ENCODE results near the gene MCF2L.
A peak's percentile ranks its signal among the peaks of the same experiment; 100 is the strongest.
"Not testable (repeated sequence)": the region's sequence is repeated elsewhere in the genome, so short reads cannot be mapped to it uniquely, and the experiment has no call there.

MCF2L gene

DNA sequence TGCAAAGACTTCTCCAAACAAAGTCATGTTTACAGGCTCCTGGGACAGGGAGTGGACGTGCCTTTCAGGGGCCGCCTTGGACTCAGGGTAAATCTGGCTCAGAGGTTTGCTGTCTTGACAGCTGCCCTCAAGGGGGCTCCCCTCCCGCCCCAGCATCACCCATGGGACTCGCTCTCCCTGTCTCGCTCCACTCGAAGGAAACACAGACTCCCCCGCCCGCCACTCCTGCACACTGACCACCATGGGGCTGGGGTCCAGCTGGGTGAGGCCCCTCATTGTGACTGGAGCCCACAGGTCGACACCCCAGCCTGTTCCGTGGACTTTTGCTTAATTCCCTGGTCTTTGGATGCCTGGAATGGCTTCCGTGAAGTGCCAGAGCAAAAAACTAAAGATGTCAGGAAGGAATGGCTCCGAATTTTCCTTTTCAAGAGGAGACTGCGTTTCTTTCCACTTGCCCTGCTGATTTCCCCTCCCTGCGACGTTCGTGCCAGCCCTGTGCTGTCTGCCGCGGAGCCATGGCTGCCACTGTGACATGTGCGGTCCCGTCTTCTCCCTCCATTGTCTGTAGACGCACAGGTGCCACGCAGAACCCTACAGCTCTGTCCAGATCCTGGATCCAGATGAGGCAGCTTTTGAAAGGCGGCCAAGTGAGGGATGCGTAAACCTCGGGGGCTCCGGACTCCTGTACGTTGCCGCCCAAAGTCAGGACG lies 48.6 kb downstream of the MCF2L start:
- no peak for DNase-seq

DNA sequence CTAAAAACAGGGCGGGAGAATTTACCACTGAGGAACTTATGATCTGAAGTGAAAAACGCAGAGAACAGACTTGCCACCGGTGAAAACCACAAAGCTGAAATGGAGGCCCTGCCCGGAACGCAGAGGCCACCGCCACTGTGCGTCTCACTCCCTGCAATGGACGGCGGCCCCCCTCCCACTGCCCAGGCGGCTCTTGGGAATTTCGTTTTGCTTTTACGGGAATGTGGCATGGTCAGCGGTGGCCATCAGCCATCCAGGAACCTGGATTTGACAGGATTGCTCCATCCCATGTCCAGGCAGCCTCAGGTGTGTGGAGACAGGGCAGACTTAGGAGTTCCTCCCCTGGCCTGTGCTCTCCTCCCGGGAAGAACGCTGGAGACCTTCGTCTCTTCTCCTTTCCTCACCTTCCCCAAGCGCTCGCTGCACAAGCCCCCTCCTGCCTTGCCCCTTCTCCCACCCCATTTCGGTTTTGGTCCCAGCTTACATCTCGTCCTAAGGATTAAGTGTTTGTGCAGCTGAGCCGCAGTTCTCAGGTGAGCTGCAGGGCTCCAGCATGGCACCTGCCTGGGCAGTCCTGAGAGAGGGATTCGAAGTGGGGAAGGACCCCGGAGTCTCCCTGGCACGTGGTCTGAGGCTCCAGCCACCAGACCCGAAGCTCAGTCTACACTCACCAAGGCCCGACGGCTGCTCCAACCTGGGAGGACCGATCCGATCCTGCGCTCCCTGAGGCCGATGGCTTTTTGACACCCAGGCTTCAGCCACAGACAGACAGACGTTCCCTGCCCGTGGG lies 49.9 kb downstream of the MCF2L start:
- no peak for DNase-seq

DNA sequence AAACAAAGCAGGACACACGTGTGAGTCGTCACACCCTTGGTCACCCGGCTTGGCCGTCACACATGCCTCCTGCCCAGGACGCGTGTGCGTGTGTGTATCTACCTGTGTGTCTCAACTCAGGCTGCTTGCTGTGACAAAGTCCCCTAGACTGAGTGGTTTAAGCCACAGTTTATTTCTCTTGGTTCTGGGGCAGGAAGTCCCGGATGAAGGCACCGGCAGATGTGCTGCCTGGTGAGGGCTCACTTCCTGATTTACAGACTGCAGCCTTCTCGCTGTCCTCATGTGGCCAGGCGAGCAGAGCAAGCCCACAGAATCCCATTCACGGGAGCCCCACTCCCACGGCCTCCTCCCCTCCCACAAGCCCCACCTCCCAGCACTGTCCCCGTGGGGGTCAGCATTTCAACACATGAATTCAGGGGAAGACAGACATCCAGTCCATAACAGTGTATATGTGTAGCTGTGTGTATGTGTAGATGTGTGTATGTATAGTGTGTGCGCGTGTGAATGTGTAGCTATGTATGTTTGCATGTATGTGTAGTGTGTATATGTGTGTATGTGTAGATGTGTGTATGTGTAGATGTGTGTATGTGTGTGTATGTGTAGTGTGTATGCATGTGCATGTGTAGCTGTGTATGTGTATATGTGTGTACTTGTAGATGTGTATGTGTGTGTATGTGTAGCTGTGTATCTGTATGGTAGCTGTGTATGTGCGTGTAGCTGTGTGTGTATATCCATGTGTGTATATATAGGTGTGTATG lies 51.5 kb downstream of the MCF2L start:
- no peak for DNase-seq

DNA sequence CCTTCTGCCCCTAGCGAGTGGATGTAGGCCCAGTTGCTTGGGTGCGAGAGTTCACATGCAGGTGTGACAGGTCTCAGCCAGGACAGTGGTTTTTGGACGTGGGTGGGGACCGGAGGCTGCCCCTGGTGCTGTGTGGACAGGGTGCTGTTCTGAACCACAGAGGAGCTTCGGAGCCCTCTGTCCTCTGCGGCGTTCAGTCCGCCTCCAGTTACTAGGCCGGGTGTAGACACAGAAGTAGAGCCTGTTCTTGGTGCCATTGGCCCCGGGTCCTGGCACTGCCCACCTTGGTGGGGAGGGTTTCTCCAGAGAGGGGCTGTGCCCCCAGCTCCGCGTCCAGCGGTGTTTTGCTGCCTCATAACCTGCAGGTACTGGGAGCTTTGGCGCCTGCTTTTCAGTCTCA lies 52.4 kb downstream of the MCF2L start:
- no peak for DNase-seq

DNA sequence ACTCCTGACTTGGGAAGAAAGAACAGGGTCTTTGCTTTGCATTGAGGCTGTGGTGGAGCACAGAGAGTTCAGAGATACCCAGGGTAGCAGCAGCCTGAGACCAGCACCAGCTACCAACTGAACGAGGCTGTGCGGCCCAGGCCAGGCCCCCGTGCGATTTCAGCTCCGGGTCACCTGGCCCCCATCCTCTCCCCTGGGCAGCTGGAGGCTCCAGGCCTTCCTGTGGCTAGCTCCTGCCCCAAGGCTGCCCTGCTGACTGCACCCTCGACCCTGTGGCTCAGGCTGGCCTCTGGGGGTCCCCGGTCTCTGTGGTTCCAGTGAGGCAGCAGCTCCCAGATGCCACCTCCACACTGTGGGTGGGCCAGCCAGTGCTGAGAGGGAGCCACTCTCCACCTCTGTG lies 52.8 kb downstream of the MCF2L start:
- DNase-seq, result no peak

DNA sequence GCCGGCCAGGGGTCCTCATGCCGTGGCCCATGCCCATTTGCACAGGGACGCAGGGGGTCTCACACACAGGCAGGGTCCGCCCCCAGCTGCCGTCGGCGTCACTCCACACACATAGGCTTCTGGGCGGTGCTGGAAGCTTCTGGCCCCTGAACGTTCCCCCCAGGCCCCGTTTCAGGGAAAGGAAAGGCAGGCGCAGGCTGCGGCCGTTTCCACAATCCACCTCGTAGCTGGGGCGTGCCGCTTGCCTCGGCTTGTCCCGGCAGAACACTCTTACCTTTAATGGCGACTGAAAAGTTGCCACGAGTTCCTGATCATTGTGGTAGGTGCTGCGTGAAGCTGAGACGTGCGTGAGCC lies 53.4 kb downstream of the MCF2L start:
- DNase-seq, result no peak

DNA sequence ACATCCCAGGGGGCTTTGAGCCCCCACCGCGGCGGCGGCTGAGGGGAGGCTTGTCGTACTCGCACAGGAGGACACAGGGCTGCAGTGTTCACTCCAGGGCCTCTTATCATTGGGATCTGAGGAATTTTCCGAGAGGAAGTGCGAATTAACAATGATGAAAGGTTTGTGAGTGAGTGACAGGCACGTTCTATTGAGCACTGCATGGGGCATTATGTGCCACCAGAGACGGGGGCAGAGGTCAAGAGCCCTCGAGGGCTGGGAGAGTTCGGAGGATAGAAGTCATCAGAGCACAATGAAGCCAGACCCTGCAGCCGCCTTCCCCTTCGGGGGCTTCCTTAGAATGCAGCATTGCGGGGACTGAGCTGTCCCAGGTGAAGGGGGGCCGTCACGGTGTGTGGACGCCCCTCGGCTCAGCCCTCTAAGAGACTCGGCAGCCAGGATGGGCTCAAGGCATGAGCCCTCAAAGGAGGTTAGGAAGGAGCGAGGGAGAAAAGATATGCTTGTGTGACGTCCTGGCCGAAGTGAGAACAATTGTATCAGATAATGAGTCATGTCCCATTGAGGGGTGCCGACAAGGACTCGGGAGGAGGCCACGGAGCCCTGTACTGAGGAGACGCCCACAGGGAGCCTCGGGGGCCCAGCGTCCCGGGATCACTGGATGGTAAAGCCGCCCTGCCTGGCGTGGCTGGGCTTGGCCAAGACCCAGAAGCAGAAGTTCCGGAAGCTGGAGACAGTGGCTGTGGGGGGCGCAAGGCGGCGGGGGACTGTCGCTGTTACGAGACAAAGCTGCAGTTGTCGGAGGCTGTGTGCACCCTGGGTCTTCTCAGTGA lies 53.9 kb downstream of the MCF2L start:
- no peak for DNase-seq

DNA sequence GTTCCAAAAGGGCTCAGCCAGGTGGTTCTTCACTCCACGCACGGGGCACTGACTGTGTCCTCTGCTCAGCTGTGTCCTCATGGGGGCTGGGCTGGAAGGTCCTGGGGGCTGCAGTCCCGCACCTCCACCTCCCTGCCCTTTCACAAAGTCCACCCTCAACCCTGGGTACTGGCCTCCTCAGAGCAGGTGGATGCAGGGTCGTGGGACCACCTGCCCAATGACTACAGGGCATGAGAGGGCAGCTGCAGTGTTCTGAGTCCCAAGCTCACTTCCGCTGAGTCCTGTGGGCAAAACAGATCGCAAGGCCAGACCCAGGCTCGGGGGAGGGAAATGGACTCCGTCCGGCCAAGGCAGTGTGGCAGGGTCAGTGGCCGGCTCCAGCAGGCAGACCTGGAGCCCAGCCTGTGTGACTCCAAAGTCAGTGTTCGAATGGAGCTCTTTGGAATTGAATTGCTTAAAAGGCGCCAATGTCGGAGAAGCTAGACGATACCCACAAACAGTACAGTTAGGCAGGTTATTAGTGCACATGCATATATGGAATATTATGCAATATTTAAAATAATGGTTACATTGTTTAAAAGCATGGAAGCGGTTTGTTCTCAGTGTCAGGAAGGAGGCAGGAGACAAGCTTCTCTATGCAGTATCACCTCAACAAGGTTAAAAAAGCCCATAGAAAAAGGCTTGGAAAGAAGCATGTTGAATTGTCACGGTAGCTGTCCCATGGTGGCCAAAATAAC lies 54.8 kb downstream of the MCF2L start:
- no peak for DNase-seq

DNA sequence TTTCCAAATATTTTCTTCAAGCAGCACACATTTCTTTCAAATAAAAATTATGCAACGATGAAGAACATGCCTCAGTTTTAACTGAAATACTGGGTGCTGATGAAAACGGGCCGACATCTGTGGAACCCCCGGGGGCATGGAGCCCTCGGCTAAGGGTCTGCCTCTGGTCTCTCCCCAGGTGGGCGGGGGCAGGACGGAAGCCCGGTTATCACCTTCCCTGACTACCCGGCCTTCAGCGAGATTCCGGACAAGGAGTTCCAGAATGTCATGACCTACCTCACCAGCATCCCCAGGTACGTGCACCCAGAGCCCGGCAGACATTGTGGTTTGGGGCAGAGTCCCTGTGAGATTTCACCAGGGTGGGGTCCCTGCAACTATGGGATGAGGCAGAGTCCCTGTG lies 55.5 kb downstream of the MCF2L start:
- DNase-seq, result no peak

DNA sequence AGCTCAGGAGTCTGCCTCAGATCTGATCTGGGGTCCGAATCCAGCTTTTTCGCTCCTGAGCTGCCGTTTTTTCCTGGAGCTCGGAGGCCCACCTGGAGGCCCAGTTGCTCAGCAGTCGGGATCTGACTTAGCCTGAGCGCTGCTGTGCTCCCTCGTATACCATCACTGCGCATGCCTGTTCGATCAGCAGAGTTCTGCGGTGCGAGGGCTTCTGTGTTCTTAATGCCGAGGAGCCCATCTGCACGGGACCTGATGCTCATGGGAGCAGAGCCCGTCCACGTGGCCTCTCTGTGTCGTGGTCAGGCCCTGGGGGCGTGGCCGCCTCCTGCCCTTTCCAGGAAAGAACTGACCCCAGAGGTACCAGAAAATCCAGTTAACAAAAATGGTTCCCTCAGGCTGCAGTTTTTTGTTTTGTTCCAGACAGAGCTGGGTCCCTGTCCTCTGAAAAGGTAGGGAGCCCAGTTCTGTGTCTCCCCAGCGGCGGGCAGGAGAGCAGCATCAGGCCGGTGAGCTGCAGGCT lies 57.4 kb downstream of the MCF2L start:
- DNase-seq, result no peak

DNA sequence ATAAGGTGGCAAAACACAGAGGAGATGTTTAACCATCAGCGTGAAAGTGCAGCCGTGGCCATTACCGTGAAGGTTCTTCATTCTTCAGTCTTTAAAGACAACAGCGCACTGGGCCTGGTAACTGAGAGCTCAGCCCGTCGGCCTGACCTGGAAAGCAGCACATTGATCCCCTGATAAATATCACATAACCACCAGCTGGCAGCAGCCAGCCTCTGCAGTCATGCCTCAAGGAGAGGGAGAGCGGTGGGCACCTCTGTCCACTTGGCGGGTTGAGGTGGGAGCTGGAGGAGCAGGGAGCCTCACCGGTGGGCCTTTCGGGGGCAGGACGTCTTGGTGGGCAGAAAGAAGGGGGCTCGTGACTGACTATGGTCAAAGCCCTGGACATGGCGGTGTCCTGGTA lies 58.1 kb downstream of the MCF2L start:
- no peak for DNase-seq

DNA sequence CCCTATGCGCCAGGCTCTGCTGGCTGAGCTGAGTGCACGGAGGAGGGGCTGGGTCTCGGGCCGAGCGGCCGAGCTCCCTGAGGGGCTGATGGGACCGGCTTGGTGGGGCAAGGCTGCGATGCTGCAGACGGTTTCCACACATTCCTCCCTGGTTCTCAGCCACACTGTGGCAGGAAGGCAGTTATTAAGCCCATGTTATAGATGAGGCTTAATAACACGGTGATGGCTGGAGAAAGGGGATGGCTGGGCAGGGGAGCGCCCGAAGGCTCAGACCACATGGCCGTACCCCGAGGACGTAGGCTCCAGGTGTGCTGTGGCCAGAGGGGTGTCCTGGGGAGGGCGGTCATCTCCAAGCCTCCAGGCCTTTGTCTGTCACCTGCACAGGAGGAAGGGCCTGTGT lies 58.6 kb downstream of the MCF2L start:
- no peak for DNase-seq

DNA sequence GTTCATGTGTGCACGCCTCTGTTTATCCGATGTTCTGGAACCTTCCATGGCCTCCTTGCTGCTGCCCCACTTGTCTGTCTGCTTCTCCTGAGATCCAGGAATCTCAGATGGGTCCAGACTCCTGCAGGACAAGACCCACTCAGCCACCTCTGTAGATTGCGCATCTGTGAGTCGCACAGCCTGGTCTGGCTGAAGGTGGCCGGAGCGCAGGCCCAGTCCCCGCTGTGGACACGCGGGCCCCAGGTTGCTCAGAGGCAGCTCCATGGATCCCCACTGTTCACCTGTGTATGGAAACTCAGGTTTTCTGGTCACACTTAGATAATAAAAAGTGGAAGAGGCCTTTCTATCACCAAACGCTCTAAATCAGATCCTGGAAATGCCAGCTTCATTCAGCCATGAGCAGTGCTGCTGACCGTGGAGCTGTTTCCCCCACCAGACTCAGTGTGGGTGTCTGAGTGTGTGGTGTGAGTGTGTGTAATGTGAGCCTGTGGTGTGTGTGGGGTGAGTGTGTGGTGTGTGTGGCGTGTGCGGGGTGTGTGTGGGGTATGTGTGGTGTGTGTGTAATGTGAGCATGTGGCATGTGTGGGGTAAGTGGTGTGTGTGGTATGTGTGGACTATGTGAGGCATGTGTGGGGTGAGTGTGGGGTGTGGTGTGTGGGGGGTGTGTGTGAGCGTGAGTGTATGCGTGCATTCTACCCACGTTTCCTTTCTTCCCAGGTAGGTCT lies 59.5 kb downstream of the MCF2L start:
- no peak for DNase-seq

DNA sequence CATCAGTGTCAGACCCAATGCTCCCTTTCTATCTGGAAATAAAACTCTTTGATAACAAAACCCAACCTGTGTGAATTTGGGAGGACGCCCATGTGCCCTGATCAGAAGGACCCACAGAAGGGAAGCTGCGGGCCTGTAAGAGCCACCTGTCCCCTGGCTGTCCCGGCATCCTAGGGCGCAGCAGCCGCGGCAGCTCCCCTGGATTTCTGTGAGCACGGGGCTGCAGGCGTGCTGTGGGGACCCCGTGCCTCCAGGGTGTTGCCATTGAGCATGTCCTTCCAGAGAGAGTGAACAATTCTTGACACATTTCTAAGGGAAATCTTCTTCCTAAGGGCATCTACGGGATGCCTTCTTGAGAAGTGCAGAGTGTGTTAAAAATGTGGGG lies 60.0 kb downstream of the MCF2L start:
- no peak for DNase-seq

DNA sequence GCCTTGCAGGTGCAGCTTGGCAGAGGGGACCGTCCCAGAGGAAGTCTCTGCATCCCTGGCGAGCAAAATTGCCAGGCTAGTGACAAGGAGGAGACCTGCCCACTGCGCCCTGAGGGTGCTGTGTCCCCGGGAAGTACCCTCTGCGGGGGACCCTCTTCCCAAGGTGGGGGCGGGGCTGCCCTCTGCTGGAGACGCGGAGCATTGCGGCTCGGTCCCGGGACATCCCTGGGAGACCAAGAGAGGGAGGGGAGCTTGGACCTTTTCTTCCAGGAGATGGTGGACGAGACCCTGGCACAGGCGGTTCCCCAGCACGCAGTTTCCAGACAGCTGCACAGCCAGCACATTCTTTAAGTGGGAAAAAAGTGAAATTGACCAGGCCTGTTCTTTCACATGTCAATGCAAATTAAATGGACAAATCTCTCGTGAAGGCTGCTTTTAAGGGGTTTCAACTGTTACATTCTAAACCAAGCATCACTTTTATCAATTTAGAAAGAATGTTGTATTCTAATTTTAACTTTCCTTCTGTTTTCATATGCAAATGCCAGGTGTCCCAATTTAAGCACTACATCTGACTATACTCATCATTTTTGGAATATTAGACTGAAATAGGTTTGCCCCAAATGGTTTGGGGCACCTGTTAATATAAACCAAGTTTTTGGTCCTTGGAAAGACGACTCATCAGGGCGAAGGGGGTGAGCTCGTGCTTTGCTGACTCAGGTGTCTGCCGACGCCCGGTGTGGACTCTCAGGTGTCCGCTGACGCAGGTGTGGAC lies 60.7 kb downstream of the MCF2L start:
- DNase-seq, result peak; percentile 68 to 70

DNA sequence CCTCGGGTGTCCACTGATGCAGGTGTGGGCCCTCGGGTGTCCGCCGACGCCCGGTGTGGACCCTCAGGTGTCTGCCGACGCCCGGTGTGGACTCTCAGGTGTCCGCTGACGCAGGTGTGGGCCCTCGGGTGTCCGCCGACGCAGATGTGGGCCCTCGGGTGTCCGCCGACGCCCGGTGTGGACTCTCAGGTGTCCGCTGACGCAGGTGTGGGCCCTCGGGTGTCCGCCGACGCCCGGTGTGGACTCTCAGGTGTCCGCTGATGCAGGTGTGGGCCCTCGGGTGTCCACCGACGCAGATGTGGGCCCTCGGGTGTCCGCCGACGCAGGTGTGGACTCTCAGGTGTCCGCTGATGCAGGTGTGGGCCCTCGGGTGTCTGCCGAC lies 61.2 kb downstream of the MCF2L start:
- not testable (repeated sequence) for DNase-seq

DNA sequence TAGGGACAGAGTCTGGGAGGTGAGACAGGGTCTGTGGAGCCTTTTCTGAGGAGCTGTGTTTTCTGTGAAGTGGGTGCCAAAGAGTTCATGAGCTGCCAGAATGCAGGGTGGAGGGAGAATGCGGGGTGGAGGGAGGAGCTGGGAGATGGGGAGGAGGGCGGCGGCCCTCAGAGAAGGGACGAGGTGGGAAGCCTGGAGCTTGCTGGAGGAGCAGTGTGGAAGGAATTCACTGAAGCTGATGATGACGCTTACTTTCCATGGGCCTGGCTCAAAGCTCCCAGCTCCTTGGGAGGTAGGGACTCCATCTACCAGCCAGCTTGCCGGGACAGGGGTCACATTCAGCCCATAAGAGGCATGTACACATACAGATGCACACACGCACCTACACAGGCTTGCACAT lies 62.5 kb downstream of the MCF2L start:
- no peak for DNase-seq

DNA sequence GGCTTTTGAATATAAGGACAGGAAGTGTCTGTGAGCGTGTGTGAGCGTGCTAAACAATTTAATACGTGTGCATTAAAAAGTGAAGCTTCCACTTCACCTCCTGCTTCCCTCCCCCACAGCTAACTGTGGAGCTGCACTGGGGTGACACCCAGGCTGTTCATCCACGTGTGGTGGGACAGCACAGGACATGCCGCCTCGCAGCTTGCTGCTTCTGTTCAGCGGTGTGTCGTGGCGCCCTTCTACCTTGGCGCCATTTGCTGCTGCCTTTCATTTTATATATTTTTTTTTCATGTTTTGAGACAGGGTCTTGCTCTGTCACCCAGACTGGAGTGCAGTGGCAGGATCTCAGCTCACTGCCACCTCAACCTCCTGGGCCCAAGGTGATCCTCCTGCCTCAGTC lies 63.3 kb downstream of the MCF2L start:
- no peak for DNase-seq

DNA sequence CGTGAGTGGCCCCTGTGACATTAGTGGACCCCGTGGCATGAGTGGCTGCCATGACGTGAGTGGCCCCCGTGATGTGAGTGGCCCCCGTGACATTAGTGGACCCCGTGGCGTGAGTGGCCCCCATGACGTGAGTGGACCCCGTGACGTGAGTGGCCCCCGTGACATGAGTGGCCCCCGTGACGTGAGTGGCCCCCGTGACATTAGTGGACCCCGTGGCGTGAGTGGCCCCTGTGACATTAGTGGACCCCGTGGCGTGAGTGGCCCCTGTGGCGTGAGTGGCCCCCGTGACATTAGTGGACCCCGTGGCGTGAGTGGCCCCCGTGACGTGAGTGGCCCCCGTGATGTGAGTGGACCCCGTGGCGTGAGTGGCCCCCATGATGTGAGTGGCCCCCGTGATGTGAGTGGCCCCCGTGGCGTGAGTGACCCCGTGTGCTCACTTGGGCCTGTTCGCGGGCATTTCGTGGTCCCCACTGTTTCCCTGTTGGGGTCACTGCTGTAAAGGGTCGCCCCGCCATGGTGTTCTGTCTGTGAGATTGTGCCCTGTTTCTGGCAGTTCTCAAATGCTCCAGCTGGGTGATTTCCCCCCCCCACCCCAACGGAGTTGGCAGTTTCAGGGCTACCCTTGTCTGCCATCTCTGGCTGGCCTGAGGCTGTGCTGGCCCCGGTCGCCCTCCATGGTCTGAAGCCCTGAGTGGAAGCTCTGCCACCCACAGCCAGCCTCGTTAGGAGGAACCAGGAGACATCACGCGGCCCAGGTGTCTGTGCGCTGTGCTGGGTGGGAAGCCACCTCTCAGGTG lies 64.2 kb downstream of the MCF2L start:
- DNase-seq, result no peak
